Ascending aorta (tissue), 2 donors: ENCODE results near the gene SLAMF8. TPM values are rescaled to one million over a fixed set of nuclear protein-coding genes. Genes with fewer than 3 reads are reported as not detected.
A peak's percentile ranks its signal among the peaks of the same experiment; 100 is the strongest.

Experiments used
- DNase-seq, 2 donors: peaks; one replicate each; pipeline ENCODE4 v3.0.0-alpha.2; 2019; ENCODE audit warnings: low spot score in 2 of 2
- H3K27ac ChIP-seq, 2 donors: fragments of 200-600 bp; sonication (generic); one replicate each; pipeline ENCODE4 v1.5.1; 2016 to 2017; ENCODE audit warnings: mild to moderate bottlenecking in 1 of 2
- H3K27me3 ChIP-seq: fragments of 200-600 bp; sonication (generic); one replicate; pipeline ENCODE4 v1.5.1; 2017
- H3K36me3 ChIP-seq, 2 donors: fragments of 200-600 bp; sonication (generic); one replicate each; pipeline ENCODE4 v1.5.1; 2016
- H3K4me1 ChIP-seq, 2 donors: fragments of 200-600 bp; sonication (generic); one replicate each; pipeline ENCODE4 v1.5.1; 2016 to 2017; ENCODE audit warnings: mild to moderate bottlenecking in 1 of 2
- H3K4me3 ChIP-seq, 2 donors: fragments of 200-600 bp; sonication (generic); one replicate each; pipeline ENCODE4 v1.5.1; 2016 to 2017; ENCODE audit warnings: mild to moderate bottlenecking in 1 of 2
- H3K9me3 ChIP-seq, 2 donors: fragments of 200-600 bp; sonication (generic); one replicate each; pipeline ENCODE4 v1.5.1; 2016
- intact Hi-C: fragments of 100-400 bp; cut with DNase I; formaldehyde crosslinking; loops from one replicate; pipeline ENCODE4 v1.15.1; 2023
- total RNA-seq: library from RNA; depleted of rRNA; stranded (reverse); fragments of >200 nt; gene quantifications from one replicate; pipeline ENCODE4 v1.1.0, GENCODE V29; 2016
- TF ChIP-seq, protein P1 (sequence below), 3 experiments: fragments of 200-600 bp in 2 of 3; fragments of 450-650 bp in 1 of 3; sonication (generic) in 2 of 3; IDR thresholded peaks; one replicate each; pipeline ENCODE4 v1.5.1; 2016 to 2019; ENCODE audit warnings: antibody characterized with exemption in 3 of 3, mild to moderate bottlenecking in 1 of 3, moderate library complexity in 1 of 3

Gene SLAMF8
- 6.7 TPM for total RNA-seq

DNA sequence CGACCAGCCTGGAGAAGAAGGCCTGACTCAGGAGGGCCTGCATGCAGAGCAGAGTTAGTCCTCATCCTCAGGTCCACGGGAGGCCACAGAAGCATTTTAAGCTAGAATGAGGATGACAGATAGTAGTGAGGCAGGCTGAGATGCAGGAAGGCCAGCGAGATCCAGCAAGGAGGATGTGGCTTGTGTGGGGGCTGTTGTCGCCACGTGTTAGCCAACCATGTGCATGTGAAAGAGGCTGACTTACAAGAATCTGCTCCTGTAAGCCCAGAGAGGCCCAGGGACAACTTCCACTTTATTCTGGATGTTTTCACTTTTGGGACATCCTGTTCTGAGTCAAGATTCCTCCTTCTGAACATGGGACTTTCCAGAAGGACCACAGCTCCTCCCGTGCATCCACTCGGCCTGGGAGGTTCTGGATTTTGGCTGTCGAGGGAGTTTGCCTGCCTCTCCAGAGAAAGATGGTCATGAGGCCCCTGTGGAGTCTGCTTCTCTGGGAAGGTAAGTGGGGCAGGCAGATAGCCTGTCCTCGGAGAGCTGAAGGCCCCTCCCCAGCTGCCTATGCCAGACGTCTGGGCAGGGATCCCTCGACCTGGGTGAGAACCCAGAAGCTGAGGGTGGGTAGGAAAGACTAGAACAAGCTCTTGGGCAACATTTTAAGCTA lies at the start of gene SLAMF8:
Gene SLAMF8, plus strand, starts transcription at position 433 of the 661 bp plus-strand sequence. Its CDS starts 26 bp downstream, at position 459.
- no peaks in the 10 kb centered on the region for H3K27me3 ChIP-seq
- intact Hi-C loops, result no loop called here
- peak; percentile 27 to 70 for DNase-seq
- no peak within 1 kb of the TSS for H3K27ac ChIP-seq
- no peaks in the 10 kb centered on the region for H3K9me3 ChIP-seq
- TF ChIP-seq, protein P1, sequence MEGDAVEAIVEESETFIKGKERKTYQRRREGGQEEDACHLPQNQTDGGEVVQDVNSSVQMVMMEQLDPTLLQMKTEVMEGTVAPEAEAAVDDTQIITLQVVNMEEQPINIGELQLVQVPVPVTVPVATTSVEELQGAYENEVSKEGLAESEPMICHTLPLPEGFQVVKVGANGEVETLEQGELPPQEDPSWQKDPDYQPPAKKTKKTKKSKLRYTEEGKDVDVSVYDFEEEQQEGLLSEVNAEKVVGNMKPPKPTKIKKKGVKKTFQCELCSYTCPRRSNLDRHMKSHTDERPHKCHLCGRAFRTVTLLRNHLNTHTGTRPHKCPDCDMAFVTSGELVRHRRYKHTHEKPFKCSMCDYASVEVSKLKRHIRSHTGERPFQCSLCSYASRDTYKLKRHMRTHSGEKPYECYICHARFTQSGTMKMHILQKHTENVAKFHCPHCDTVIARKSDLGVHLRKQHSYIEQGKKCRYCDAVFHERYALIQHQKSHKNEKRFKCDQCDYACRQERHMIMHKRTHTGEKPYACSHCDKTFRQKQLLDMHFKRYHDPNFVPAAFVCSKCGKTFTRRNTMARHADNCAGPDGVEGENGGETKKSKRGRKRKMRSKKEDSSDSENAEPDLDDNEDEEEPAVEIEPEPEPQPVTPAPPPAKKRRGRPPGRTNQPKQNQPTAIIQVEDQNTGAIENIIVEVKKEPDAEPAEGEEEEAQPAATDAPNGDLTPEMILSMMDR (IDR thresholded peaks at IDR 0.05), result no peak
- H3K4me3 ChIP-seq, result peak within 1 kb of the TSS in 1 of 2 donors; percentile 9
- no peaks in the 10 kb centered on the region for H3K4me1 ChIP-seq
- H3K36me3 ChIP-seq, result no peaks in the 10 kb centered on the region

DNA sequence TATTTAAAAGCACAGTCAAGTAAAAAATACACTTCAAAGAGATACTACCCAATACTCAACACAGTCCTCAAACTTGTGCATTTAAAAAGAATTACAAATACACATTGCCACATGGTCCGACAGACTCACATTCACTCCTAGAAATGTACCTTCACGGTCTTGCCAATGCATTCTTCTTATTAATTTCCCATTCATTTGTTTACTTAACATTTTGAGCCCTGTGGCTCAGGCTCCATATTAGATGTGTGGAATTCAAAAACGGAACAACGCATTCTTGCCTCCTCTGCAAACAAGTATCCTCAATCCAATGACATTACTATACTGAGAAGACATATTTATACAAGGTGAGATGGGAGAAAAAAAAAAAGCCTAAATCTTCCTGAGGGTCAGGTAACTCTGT lies 48.4 kb upstream of the SLAMF8 start:
- H3K27ac ChIP-seq, result peak overlapping the region in 1 of 2 donors; percentile 79
- TF ChIP-seq, protein P1 (IDR thresholded peaks at IDR 0.05), result no peak
- peaks cover 3 to 14% of the 10 kb centered on the region in 2 donors for H3K4me1 ChIP-seq
- no peaks in the 10 kb centered on the region for H3K36me3 ChIP-seq
- H3K4me3 ChIP-seq, result no peak overlapping the region
- intact Hi-C loops, result no loop called here
- DNase-seq, result no peak
- H3K9me3 ChIP-seq, result no peaks in the 10 kb centered on the region
- H3K27me3 ChIP-seq, result no peaks in the 10 kb centered on the region

DNA sequence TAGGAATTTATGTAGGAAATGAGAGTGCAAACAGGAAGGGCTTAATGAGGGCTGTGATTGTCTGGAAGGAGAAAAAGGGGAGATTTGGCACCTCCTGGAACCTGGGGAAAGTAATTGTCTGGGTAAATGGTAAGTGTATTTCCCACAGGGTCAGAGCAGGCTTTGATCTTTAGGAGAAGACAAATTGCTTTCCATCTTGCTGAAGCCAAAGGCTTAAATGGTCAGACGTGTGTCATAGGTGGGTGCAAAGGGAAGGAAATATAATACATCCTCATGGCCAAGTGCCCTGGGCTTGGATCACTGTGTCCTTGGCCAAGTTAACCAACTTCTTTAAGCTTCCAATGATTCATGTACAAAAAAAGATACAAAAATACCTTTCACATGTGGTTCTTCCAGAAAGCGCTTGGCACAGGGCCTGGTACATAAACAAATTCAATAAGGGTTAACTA lies 47.2 kb upstream of the SLAMF8 start:
- DNase-seq, result peak in 1 of 2 donors; percentile 72
- peaks cover 3 to 14% of the 10 kb centered on the region in 2 donors for H3K4me1 ChIP-seq
- no peaks in the 10 kb centered on the region for H3K36me3 ChIP-seq
- TF ChIP-seq, protein P1 (IDR thresholded peaks at IDR 0.05), result no peak
- H3K27me3 ChIP-seq, result no peaks in the 10 kb centered on the region
- no peak overlapping the region for H3K4me3 ChIP-seq
- H3K9me3 ChIP-seq, result no peaks in the 10 kb centered on the region
- peak overlapping the region; percentile 7 to 79 for H3K27ac ChIP-seq
- intact Hi-C loops, result no loop called here

DNA sequence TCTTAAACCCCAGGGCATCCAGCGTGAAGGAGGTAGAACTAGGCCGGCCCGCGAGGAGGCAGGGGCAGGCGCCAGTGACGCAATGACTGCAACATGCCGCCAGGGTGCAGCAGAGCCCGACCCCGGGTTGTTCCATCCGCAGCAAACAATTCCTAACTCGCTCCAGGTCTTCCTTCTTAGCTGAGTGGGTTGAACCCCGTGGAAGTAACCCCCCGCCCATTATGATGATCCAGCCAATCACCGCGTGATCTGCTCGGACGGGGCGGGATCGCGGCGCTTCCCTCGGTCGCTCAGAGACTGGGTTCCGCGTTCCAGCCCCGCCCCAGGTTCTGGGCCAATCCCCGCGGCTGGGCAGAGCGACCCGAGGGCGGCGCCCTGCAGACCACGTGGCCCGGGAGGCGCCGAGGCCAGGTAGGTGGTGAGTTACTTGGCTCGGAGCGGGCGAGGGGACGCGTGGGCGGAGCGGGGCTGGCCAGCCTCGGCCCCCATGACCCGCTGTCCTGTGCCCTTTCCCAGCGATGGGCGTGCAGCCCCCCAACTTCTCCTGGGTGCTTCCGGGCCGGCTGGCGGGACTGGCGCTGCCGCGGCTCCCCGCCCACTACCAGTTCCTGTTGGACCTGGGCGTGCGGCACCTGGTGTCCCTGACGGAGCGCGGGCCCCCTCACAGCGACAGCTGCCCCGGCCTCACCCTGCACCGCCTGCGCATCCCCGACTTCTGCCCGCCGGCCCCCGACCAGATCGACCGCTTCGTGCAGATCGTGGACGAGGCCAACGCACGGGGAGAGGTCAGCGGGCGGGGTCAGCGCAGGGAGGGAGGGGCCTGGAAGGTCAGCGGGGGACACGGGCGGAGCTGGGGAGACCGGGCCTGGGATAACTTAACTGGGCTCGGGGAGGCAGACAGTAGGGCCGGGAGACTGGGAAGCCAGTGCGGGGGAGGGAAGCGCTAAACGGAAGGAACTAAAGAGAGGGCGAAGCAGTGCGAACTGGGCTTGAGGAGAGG lies 45.8 kb upstream of the SLAMF8 start, which contains the start of gene DUSP23:
Gene DUSP23, plus strand, starts transcription at position 380 of the 1,000 bp plus-strand sequence. Its CDS starts 139 bp downstream, at position 519.
- Histone ChIP-seq H3K4me3 (peak within 1 kb of the TSS; percentile 73 to 94), H3K36me3 (no peaks in the 10 kb centered on the region), H3K9me3 (no peaks in the 10 kb centered on the region), H3K27me3 (no peaks in the 10 kb centered on the region), H3K4me1 (peaks cover 3 to 14% of the 10 kb centered on the region in 2 donors), H3K27ac (peak within 1 kb of the TSS; percentile 73 to 79)
- intact Hi-C loops, result loop anchor here (1.0 to 10.0 kb wide), 8 partner anchors 74 to 504 kb away; partner anchors contain the start of genes CFAP45, IGSF9, PEX19 and TAGLN2
- peak; percentile 90 to 99 for DNase-seq
- TF ChIP-seq, protein P1 (IDR thresholded peaks at IDR 0.05), result peak; percentile 92 to 95 (median 93)

DNA sequence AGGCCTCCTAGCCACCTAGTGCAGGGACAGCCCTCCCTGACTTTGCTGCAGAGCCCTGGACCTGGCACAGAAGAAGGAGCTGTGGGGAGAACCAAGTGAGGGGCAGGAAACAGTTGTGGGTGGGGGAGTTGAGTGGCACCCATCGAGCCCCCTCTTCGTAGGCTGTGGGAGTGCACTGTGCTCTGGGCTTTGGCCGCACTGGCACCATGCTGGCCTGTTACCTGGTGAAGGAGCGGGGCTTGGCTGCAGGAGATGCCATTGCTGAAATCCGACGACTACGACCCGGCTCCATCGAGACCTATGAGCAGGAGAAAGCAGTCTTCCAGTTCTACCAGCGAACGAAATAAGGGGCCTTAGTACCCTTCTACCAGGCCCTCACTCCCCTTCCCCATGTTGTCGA lies 44.7 kb upstream of the SLAMF8 start:
- DNase-seq, result no peak
- no peaks in the 10 kb centered on the region for H3K27me3 ChIP-seq
- H3K4me3 ChIP-seq, result peak overlapping the region; percentile 73 to 94
- intact Hi-C loops, result loop anchor here (1.0 to 10.0 kb wide), 7 partner anchors 73 to 503 kb away; partner anchors contain the start of genes CFAP45, IGSF9, PEX19 and TAGLN2
- no peaks in the 10 kb centered on the region for H3K9me3 ChIP-seq
- peaks cover 3 to 14% of the 10 kb centered on the region in 2 donors for H3K4me1 ChIP-seq
- H3K27ac ChIP-seq, result no peak overlapping the region
- H3K36me3 ChIP-seq, result no peaks in the 10 kb centered on the region
- TF ChIP-seq, protein P1 (IDR thresholded peaks at IDR 0.05), result no peak
